Measurements from ENCODE around the gene KREMEN2.

GRCh38 chr16:2970563-2970962, 6.5 kb downstream of the KREMEN2 start:
- no peak for TF ChIP-seq CBX8 (IDR thresholded peaks at IDR 0.05)
- TF ChIP-seq ZFP36 (IDR thresholded peaks at IDR 0.05; ENCODE audit: borderline replicate concordance, partially characterized antibody) = no peak
- no peak for TF ChIP-seq CTCF (IDR thresholded peaks at IDR 0.05)
- no peak for TF ChIP-seq POLR2A (IDR thresholded peaks at IDR 0.05; ENCODE audit: low read length)
- no peak for TF ChIP-seq MAZ (IDR thresholded peaks at IDR 0.05; ENCODE audit: borderline replicate concordance, low read depth, low read length)
- TF ChIP-seq CHD2 (IDR thresholded peaks at IDR 0.05; ENCODE audit: low read length, partially characterized antibody) = no peak
- no peak for TF ChIP-seq KDM1A (IDR thresholded peaks at IDR 0.05; ENCODE audit: low read depth)
- no peak for TF ChIP-seq USF2 (IDR thresholded peaks at IDR 0.05)
- TF ChIP-seq REST (IDR thresholded peaks at IDR 0.05) = no peak
- no peak for TF ChIP-seq HES2 (IDR thresholded peaks at IDR 0.05)
- no peak for TF ChIP-seq ZC3H11A (IDR thresholded peaks at IDR 0.05)
- TF ChIP-seq HOXB13 (CRISPR knock-in tag; IDR thresholded peaks at IDR 0.05; ENCODE audit: low read depth) = no peak
